Astrocyte (in vitro differentiated cells and primary cell): ENCODE data around the gene OPCML.

Experiments used
- CTCF ChIP-seq: IDR thresholded peaks from 2 replicates; pipeline ENCODE4 v1.5.1; 2011; ENCODE audit warnings: low read depth, mild to moderate bottlenecking, inconsistent platforms, low read length, moderate library complexity; ENCODE audit not compliant: insufficient read depth
- EZH2 ChIP-seq: IDR thresholded peaks from 2 replicates; pipeline ENCODE4 v1.6.1; 2012; ENCODE audit warnings: mild to moderate bottlenecking, low read length, inconsistent platforms; ENCODE audit not compliant: insufficient read depth

GRCh38 chr11:132792341-132793140 lies 739.8 kb downstream of the OPCML start:
- TF ChIP-seq EZH2 (no peak), CTCF (no peak)
